Measurements from ENCODE around the gene BLOC1S3.

DNA sequence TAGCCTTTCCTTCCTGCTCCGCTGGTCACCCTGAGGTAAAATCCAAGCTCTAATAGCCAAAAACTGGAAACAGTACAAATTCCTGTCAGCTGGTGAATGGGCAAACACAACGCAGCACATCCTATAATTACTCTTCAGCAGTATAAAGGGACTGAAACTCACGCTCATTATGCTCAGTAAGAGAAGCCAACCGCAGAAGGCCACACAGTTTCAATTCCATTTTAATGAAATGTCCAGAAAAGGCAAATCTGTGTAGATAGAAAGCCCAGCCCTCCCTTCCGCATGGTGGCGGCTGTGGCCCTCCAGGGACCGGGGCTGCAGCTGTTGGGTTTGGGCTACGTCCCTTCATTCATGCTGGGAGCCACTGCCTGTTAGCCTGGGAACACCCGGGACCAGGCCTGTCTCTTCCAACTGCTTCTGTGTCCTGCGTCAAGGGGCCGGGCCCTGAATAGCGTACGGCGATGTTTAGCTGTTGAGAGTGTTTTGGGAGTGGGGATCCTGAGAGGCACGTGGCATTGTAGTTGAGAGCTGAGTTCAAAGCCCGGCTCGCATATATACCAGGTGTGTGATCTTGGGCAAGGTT, 41.3 kb upstream of the BLOC1S3 start:
- TF ChIP-seq, protein P1, sequence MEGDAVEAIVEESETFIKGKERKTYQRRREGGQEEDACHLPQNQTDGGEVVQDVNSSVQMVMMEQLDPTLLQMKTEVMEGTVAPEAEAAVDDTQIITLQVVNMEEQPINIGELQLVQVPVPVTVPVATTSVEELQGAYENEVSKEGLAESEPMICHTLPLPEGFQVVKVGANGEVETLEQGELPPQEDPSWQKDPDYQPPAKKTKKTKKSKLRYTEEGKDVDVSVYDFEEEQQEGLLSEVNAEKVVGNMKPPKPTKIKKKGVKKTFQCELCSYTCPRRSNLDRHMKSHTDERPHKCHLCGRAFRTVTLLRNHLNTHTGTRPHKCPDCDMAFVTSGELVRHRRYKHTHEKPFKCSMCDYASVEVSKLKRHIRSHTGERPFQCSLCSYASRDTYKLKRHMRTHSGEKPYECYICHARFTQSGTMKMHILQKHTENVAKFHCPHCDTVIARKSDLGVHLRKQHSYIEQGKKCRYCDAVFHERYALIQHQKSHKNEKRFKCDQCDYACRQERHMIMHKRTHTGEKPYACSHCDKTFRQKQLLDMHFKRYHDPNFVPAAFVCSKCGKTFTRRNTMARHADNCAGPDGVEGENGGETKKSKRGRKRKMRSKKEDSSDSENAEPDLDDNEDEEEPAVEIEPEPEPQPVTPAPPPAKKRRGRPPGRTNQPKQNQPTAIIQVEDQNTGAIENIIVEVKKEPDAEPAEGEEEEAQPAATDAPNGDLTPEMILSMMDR (IDR thresholded peaks at IDR 0.05) = no peak
- TF ChIP-seq POLR2A (IDR thresholded peaks at IDR 0.05) = no peak

All from right lobe of liver (tissue), 4 donors.